WTC11 (cell line): Measurements from ENCODE around the gene CLDN6. TPM values are rescaled to one million over a fixed set of nuclear protein-coding genes. Genes with fewer than 3 reads are reported as not detected.

Source experiments
- ATAC-seq: fragments of 200-7000 bp; cut with Tn5 transposase; 2 replicates; pipeline ENCODE4 v1.10.0; 2021; ENCODE audit warnings: mild to moderate bottlenecking, moderate library complexity
- CTCF ChIA-PET: fragments of 300-600 bp; sonication (Branson Sonifier 250); formaldehyde crosslinking; loops from one replicate; lab custom pipeline; 2021; ENCODE audit warnings: antibody characterized with exemption; lab: Charles Lee
- POLR2A ChIA-PET: fragments of 350-600 bp; sonication (Branson Sonifier 250); formaldehyde crosslinking; loops from one replicate; lab custom pipeline; 2021; ENCODE audit warnings: antibody characterized with exemption; lab: Charles Lee
- DNase-seq: peaks from one replicate; pipeline ENCODE4 v3.0.0; 2021; ENCODE audit warnings: low spot score
- H3K27ac Mint-ChIP-seq: 2 replicates; pipeline ENCODE4 v1.8.0; 2021; ENCODE audit warnings: mixed read lengths
- H3K27me3 Mint-ChIP-seq: 2 replicates; pipeline ENCODE4 v1.8.0; 2021; ENCODE audit warnings: low read depth, mild to moderate bottlenecking, moderate library complexity, mixed read lengths
- H3K36me3 Mint-ChIP-seq: 2 replicates; pipeline ENCODE4 v1.8.0; 2021; ENCODE audit warnings: mixed read lengths
- H3K4me1 Mint-ChIP-seq: 2 replicates; pipeline ENCODE4 v1.8.0; 2022; ENCODE audit warnings: mixed read lengths
- H3K4me3 Mint-ChIP-seq: 2 replicates; pipeline ENCODE4 v1.8.0; 2021; ENCODE audit warnings: mild to moderate bottlenecking, moderate library complexity, mixed read lengths
- H3K9me3 Mint-ChIP-seq: 2 replicates; pipeline ENCODE4 v1.8.0; 2021; ENCODE audit warnings: mixed read lengths
- ERG ChIP-seq: fragments of 250-450 bp; sonication (Bioruptor Pico); IDR thresholded peaks from 2 replicates; pipeline ENCODE4 v1.8.0; 2021; ENCODE audit warnings: mild to moderate bottlenecking
- NFATC4 ChIP-seq: fragments of 250-450 bp; sonication (Bioruptor Pico); IDR thresholded peaks from 2 replicates; pipeline ENCODE4 v1.9.0; 2021; ENCODE audit warnings: mild to moderate bottlenecking
- NR1H2 ChIP-seq: sonication (generic); formaldehyde crosslinking; IDR thresholded peaks from 2 replicates; pipeline ENCODE4 v1.9.0; 2021; ENCODE audit warnings: mild to moderate bottlenecking, moderate library complexity, missing genetic modification reagents
- SMAD3 ChIP-seq: sonication (generic); formaldehyde crosslinking; IDR thresholded peaks from 2 replicates; pipeline ENCODE4 v1.8.0; 2022; ENCODE audit warnings: missing genetic modification reagents, mild to moderate bottlenecking, borderline replicate concordance
- TP53 ChIP-seq: sonication (generic); formaldehyde crosslinking; IDR thresholded peaks from 2 replicates; pipeline ENCODE4 v1.8.1; 2023; ENCODE audit warnings: mild to moderate bottlenecking, missing genetic modification reagents
- ZNF671 ChIP-seq: fragments of 250-450 bp; sonication (Bioruptor Pico); IDR thresholded peaks from 2 replicates; pipeline ENCODE4 v1.8.0; 2021; ENCODE audit warnings: mild to moderate bottlenecking
- total RNA-seq: library from RNA; stranded (reverse); gene quantifications from 3 replicates; pipeline ENCODE4 v1.2.3, GENCODE V29; 2021
- TF ChIP-seq, protein P1 (sequence below): sonication (generic); formaldehyde crosslinking; IDR thresholded peaks from 2 replicates; pipeline ENCODE4 v1.8.0; 2023; ENCODE audit warnings: missing genetic modification reagents, mild to moderate bottlenecking, borderline replicate concordance
- TF ChIP-seq, protein P2 (sequence below): sonication (generic); formaldehyde crosslinking; IDR thresholded peaks from 2 replicates; pipeline ENCODE4 v1.8.1; 2022; ENCODE audit warnings: low read depth, mild to moderate bottlenecking, moderate library complexity, missing genetic modification reagents, borderline replicate concordance

Gene CLDN6
- total RNA-seq, 1 experiment from 2014 or later: 746 TPM

DNA sequence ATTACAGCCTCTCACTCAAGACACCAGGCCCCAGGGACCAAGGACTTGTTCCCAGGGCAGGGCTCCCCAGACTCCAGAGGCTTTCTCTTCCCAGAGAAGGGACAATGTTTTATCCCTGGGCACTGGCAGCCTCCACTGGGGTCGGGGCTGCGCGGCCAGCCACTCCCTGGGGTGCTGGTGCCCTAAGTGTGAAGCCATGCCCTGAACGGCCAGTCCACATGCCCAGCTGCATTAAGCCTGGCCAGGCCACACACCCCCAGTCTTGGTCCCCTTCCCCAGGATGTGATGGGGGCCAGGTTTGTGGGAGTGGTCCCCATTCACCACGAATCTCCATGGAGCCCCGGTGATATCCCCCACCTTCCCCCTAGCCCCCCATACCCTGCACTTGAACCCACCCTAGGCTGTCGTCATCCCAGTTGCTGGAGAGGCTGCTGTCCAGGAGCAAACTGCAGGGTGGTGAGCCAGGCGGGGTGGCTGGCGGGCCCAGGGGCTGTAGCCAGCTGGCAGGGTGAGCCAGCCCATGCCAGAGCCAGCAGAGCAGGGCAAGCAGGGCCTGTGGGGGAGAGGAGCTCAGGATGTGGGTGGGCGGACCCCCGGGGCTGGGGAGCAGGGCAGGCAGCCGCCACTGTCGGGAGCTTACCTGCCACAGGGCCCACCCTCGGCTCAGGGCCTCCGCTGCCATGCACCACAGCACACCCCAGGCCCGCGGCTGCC lies 44.2 kb downstream of the CLDN6 start:
- no peak for DNase-seq
- CTCF ChIA-PET: interaction anchor here (0.6 to 2.1 kb wide), 5 partner anchors 9 to 132 kb away, joined by 3 to 7 read pairs (median 3); partner anchors contain the start of gene KREMEN2
- peaks cover 9% of the 10 kb centered on the region; the same call in 1 of the 2 replicates for H3K36me3 Mint-ChIP-seq
- TF ChIP-seq, protein P1, sequence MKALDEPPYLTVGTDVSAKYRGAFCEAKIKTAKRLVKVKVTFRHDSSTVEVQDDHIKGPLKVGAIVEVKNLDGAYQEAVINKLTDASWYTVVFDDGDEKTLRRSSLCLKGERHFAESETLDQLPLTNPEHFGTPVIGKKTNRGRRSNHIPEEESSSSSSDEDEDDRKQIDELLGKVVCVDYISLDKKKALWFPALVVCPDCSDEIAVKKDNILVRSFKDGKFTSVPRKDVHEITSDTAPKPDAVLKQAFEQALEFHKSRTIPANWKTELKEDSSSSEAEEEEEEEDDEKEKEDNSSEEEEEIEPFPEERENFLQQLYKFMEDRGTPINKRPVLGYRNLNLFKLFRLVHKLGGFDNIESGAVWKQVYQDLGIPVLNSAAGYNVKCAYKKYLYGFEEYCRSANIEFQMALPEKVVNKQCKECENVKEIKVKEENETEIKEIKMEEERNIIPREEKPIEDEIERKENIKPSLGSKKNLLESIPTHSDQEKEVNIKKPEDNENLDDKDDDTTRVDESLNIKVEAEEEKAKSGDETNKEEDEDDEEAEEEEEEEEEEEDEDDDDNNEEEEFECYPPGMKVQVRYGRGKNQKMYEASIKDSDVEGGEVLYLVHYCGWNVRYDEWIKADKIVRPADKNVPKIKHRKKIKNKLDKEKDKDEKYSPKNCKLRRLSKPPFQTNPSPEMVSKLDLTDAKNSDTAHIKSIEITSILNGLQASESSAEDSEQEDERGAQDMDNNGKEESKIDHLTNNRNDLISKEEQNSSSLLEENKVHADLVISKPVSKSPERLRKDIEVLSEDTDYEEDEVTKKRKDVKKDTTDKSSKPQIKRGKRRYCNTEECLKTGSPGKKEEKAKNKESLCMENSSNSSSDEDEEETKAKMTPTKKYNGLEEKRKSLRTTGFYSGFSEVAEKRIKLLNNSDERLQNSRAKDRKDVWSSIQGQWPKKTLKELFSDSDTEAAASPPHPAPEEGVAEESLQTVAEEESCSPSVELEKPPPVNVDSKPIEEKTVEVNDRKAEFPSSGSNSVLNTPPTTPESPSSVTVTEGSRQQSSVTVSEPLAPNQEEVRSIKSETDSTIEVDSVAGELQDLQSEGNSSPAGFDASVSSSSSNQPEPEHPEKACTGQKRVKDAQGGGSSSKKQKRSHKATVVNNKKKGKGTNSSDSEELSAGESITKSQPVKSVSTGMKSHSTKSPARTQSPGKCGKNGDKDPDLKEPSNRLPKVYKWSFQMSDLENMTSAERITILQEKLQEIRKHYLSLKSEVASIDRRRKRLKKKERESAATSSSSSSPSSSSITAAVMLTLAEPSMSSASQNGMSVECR: 0 out of 2 replicates have a peak, but pooled peaks have one; percentile 11
- TF ChIP-seq TP53 (CRISPR knock-in tag): no peak
- peaks cover 14% of the 10 kb centered on the region for H3K4me1 Mint-ChIP-seq
- H3K27ac Mint-ChIP-seq: no peak overlapping the region
- no peaks in the 10 kb centered on the region for H3K9me3 Mint-ChIP-seq
- POLR2A ChIA-PET: interaction anchor here (0.7 kb wide), 2 partner anchors 8 to 10 kb away, joined by 3 to 4 read pairs; no protein-coding TSS in a partner anchor
- no peak for ATAC-seq
- H3K27me3 Mint-ChIP-seq: peaks cover 1% of the 10 kb centered on the region; the same call in 1 of the 2 replicates
- H3K4me3 Mint-ChIP-seq: no peak overlapping the region

DNA sequence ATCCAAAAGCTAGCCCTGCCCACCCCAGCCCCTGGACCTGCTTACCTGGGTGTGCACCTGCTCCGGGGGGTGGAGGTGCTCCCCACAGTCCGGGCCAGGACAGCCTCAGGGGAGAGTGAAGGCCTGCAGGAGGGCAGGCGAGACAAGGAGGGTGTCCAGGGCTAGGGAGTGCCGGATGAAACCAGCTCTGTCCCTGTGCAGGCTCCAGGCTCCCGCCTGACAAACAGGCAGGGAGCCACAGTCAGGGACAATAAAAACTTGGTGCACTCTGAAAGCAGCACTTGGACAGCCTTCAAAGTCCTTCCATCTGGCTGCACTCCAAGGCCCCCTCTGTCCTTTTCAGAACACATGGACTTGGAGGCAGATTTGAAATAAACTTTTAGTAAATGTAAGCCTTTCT lies 44.9 kb downstream of the CLDN6 start:
- no peak for ATAC-seq
- ChIA-PET POLR2A (interaction anchor here (1.6 kb wide), 1 partner anchor 48 kb away, joined by 4 read pairs; the partner anchor contains the start of gene TNFRSF12A), CTCF (interaction anchor here (1.4 to 2.1 kb wide), 5 partner anchors 8 to 55 kb away, joined by 4 to 12 read pairs (median 6); no protein-coding TSS in a partner anchor)
- no peak for DNase-seq
- H3K4me3 Mint-ChIP-seq: no peak overlapping the region
- H3K36me3 Mint-ChIP-seq: peaks cover 9% of the 10 kb centered on the region; the same call in 1 of the 2 replicates
- H3K9me3 Mint-ChIP-seq: no peaks in the 10 kb centered on the region
- peaks cover 8% of the 10 kb centered on the region for H3K27me3 Mint-ChIP-seq
- peaks cover 20% of the 10 kb centered on the region for H3K4me1 Mint-ChIP-seq
- H3K27ac Mint-ChIP-seq: no peak overlapping the region
- TF ChIP-seq NFATC4 (CRISPR knock-in tag): 0 out of 2 replicates have a peak, but pooled peaks have one; percentile 9
- no peak for TF ChIP-seq ERG

GRCh38 chr16:2971985-2972784 lies 45.8 kb downstream of the CLDN6 start:
- Mint-ChIP-seq H3K36me3 (peaks cover 9% of the 10 kb centered on the region; the same call in 1 of the 2 replicates), H3K4me1 (peaks cover 23% of the 10 kb centered on the region), H3K27me3 (peaks cover 16% of the 10 kb centered on the region), H3K9me3 (no peaks in the 10 kb centered on the region), H3K4me3 (no peak overlapping the region), H3K27ac (peak overlapping the region; percentile 92)
- TF ChIP-seq SMAD3 (no peak), ZNF671 (CRISPR knock-in tag) (peak; percentile 27; the same call in 1 of the 2 replicates)
- CTCF ChIA-PET: interaction anchor here (0.6 to 4.2 kb wide), 7 partner anchors 7 to 59 kb away, joined by 3 to 28 read pairs (median 6); no protein-coding TSS in a partner anchor
- DNase-seq (no peak), ATAC-seq (no peak)
- POLR2A ChIA-PET: interaction anchor here (1.4 to 1.6 kb wide), 2 partner anchors 9 to 48 kb away, joined by 4 to 9 read pairs; partner anchors contain the start of genes PKMYT1 and TNFRSF12A

DNA sequence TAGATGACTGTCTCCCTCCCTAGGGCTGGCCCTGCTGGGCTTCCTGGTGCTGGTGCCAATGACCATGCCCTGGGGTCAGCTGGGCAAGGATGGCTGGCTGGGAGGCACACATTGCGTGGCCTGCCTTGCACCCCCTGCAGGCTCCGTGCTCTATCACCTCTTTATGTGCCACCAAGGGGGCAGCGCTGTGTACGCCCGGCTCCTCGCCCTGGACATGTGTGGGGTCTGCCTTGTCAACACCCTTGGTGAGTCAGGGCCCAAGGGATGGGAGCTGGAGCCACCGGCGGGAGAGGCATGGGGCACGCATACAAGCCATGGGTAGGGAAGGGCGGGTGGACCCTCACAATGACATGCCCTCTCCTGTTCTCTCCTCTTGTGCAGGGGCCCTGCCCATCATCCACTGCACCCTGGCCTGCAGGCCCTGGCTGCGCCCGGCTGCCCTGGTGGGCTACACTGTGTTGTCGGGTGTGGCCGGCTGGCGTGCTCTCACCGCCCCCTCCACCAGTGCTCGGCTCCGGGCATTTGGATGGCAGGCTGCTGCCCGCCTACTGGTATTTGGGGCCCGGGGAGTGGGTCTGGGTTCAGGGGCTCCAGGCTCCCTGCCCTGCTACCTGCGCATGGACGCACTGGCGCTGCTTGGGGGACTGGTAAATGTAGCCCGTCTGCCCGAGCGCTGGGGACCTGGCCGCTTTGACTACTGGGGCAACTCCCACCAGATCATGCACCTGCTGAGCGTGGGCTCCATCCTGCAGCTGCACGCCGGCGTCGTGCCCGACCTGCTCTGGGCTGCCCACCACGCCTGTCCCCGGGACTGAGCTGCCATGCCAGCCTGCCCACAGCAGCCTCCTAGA lies 46.6 kb downstream of the CLDN6 start:
- Mint-ChIP-seq H3K9me3 (no peaks in the 10 kb centered on the region), H3K27me3 (peaks cover 19% of the 10 kb centered on the region), H3K4me3 (peak overlapping the region; percentile 61), H3K4me1 (peaks cover 23% of the 10 kb centered on the region), H3K36me3 (peaks cover 9% of the 10 kb centered on the region; the same call in 1 of the 2 replicates), H3K27ac (no peak overlapping the region; the same call in 1 of the 2 replicates)
- no peak for DNase-seq
- ChIA-PET POLR2A (interaction anchor here (0.6 to 1.8 kb wide), 4 partner anchors 9 to 132 kb away, joined by 3 to 11 read pairs (median 6); partner anchors contain the start of genes PKMYT1 and TNFRSF12A), CTCF (interaction anchor here (1.5 to 4.2 kb wide), 4 partner anchors 11 to 60 kb away, joined by 4 to 28 read pairs (median 9); no protein-coding TSS in a partner anchor)
- ATAC-seq: no peak
- TF ChIP-seq, protein P2, sequence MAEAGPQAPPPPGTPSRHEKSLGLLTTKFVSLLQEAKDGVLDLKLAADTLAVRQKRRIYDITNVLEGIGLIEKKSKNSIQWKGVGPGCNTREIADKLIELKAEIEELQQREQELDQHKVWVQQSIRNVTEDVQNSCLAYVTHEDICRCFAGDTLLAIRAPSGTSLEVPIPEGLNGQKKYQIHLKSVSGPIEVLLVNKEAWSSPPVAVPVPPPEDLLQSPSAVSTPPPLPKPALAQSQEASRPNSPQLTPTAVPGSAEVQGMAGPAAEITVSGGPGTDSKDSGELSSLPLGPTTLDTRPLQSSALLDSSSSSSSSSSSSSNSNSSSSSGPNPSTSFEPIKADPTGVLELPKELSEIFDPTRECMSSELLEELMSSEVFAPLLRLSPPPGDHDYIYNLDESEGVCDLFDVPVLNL (CRISPR knock-in tag): peak; percentile 33; the same call in 1 of the 2 replicates
- TF ChIP-seq NR1H2 (CRISPR knock-in tag) (no peak), ERG (no peak)
